Chondrocyte (in vitro differentiated cells): Measurements from ENCODE around the gene PGLYRP3. TPM values are rescaled to one million over a fixed set of nuclear protein-coding genes. Genes with fewer than 3 reads are reported as not detected.

ENCODE experiments used
- DNase-seq: peaks from one replicate; pipeline ENCODE4 v3.0.0; 2021; ENCODE audit warnings: mixed read lengths, low spot score
- H3K27ac Mint-ChIP-seq: one replicate; pipeline ENCODE4 v1.8.0; 2021; ENCODE audit warnings: mild to moderate bottlenecking, moderate library complexity, mixed read lengths; ENCODE audit not compliant: unreplicated experiment
- H3K27me3 Mint-ChIP-seq: 2 replicates; pipeline ENCODE4 v1.8.0; 2021; ENCODE audit warnings: low read depth, mixed read lengths
- H3K36me3 Mint-ChIP-seq: 2 replicates; pipeline ENCODE4 v1.8.0; 2021; ENCODE audit warnings: low read depth, mixed read lengths
- H3K4me1 Mint-ChIP-seq: 2 replicates; pipeline ENCODE4 v1.8.0; 2021; ENCODE audit warnings: low read depth, mild to moderate bottlenecking, mixed read lengths
- H3K4me3 Mint-ChIP-seq: one replicate; pipeline ENCODE4 v1.8.0; 2021; ENCODE audit warnings: mild to moderate bottlenecking, moderate library complexity, mixed read lengths; ENCODE audit not compliant: unreplicated experiment
- H3K9me3 Mint-ChIP-seq: 2 replicates; pipeline ENCODE4 v1.8.0; 2021; ENCODE audit warnings: low read depth, mixed read lengths
- CTCF ChIP-seq: fragments of 200-600 bp; sonication (generic); IDR thresholded peaks from 2 replicates; pipeline ENCODE4 v1.5.0; 2021; ENCODE audit warnings: antibody characterized with exemption, mild to moderate bottlenecking, moderate library complexity
- total RNA-seq: library from RNA; stranded (reverse); gene quantifications from 3 replicates; pipeline ENCODE4 v1.2.1, GENCODE V29; 2021

Gene PGLYRP3
- total RNA-seq, 1 donor from 2014 or later, result not detected

- Mint-ChIP-seq H3K4me3 (no peak overlapping the region), H3K4me1 (no peaks in the 10 kb centered on the region), H3K27me3 (peaks cover 61% of the 10 kb centered on the region)
Measured at GRCh38 chr1:153345187-153346076, 32.7 kb upstream of the PGLYRP3 start.

GRCh38 chr1:153344718-153345025 is 31.9 kb upstream of the PGLYRP3 start:
- H3K27ac Mint-ChIP-seq, result no peak overlapping the region
- no peaks in the 10 kb centered on the region for H3K9me3 Mint-ChIP-seq
- no peak overlapping the region for H3K4me3 Mint-ChIP-seq
- no peak for DNase-seq
- TF ChIP-seq CTCF, result no peak
- H3K4me1 Mint-ChIP-seq, result no peaks in the 10 kb centered on the region
- H3K36me3 Mint-ChIP-seq, result no peaks in the 10 kb centered on the region
- peaks cover 57% of the 10 kb centered on the region for H3K27me3 Mint-ChIP-seq

More at GRCh38 chr1:153345187-153346076, 32.7 kb upstream of the PGLYRP3 start:
- TF ChIP-seq CTCF, result no peak
- H3K9me3 Mint-ChIP-seq, result no peaks in the 10 kb centered on the region
- no peaks in the 10 kb centered on the region for H3K36me3 Mint-ChIP-seq
- no peak for DNase-seq
- H3K27ac Mint-ChIP-seq, result no peak overlapping the region

- no peaks in the 10 kb centered on the region for H3K9me3 Mint-ChIP-seq
- no peaks in the 10 kb centered on the region for H3K36me3 Mint-ChIP-seq
- no peaks in the 10 kb centered on the region for H3K4me1 Mint-ChIP-seq
- H3K27me3 Mint-ChIP-seq, result peaks cover 50% of the 10 kb centered on the region
- DNase-seq, result no peak
- no peak for TF ChIP-seq CTCF
- H3K4me3 Mint-ChIP-seq, result no peak overlapping the region
- no peak overlapping the region for H3K27ac Mint-ChIP-seq
Measured at GRCh38 chr1:153343811-153344717, 31.3 kb upstream of the PGLYRP3 start.

GRCh38 chr1:153343040-153343681 is 30.4 kb upstream of the PGLYRP3 start:
- Mint-ChIP-seq H3K9me3 (no peaks in the 10 kb centered on the region), H3K4me1 (no peaks in the 10 kb centered on the region), H3K4me3 (no peak overlapping the region), H3K36me3 (no peaks in the 10 kb centered on the region), H3K27me3 (peaks cover 51% of the 10 kb centered on the region), H3K27ac (no peak overlapping the region)
- TF ChIP-seq CTCF, result no peak
- no peak for DNase-seq

- Mint-ChIP-seq H3K4me1 (no peaks in the 10 kb centered on the region), H3K36me3 (no peaks in the 10 kb centered on the region), H3K27ac (no peak overlapping the region), H3K9me3 (no peaks in the 10 kb centered on the region), H3K4me3 (no peak overlapping the region), H3K27me3 (peaks cover 43% of the 10 kb centered on the region)
- TF ChIP-seq CTCF, result no peak
- DNase-seq, result no peak
Measured at GRCh38 chr1:153342178-153342577, 29.4 kb upstream of the PGLYRP3 start.
